GM18511 (cell line): ENCODE data around the gene NELFCD.
"Not testable (repeated sequence)": the region's sequence is repeated elsewhere in the genome, so short reads cannot be mapped to it uniquely, and the experiment has no call there.

Source experiments
- ATAC-seq: cut with Tn5 transposase; IDR thresholded peaks from one replicate; pipeline ENCODE4 v1.9.1; 2021; ENCODE audit warnings: mild to moderate bottlenecking, moderate library complexity; ENCODE audit not compliant: unreplicated experiment

The NELFCD gene

DNA sequence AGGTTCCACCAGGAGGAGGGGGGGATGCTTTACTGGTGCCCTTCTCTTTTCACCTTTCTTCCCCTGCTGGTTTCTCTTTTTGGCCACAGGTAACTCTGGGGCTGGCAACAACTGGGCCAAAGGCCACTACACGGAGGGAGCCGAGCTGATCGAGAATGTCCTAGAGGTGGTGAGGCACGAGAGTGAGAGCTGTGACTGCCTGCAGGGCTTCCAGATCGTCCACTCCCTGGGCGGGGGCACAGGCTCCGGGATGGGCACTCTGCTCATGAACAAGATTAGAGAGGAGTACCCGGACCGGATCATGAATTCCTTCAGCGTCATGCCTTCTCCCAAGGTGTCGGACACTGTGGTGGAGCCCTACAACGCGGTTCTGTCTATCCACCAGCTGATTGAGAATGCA lies 42.6 kb downstream of the NELFCD start:
- no peak for ATAC-seq

DNA sequence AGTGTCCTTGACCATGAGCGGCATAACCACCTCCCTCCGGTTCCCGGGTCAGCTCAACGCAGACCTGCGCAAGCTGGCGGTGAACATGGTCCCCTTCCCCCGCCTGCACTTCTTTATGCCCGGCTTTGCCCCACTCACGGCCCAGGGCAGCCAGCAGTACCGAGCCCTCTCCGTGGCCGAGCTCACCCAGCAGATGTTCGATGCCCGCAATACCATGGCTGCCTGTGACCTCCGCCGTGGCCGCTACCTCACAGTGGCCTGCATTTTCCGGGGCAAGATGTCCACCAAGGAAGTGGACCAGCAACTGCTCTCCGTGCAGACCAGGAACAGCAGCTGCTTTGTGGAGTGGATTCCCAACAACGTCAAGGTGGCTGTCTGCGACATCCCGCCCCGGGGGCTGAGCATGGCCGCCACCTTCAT lies 43.1 kb downstream of the NELFCD start:
- no peak for ATAC-seq

DNA sequence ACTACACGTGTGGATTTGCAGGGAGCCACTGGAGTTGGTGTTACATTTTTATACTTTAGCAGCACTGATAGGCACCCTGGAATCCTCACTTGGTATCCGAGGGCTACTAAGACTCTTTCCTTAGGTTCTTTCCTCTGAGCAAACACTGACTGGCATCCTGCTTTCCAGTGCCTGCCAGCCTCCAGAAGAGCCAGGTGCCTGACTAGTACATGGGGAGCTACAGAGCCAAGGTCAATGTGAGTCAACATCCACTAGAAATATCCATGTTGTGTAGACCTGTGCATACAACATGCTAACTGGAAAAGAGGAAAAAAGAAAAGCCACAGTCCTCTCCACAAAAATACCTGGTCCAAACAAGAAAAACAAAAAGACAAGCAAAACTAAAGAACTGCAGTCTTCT lies 44.0 kb downstream of the NELFCD start:
- no peak for ATAC-seq

DNA sequence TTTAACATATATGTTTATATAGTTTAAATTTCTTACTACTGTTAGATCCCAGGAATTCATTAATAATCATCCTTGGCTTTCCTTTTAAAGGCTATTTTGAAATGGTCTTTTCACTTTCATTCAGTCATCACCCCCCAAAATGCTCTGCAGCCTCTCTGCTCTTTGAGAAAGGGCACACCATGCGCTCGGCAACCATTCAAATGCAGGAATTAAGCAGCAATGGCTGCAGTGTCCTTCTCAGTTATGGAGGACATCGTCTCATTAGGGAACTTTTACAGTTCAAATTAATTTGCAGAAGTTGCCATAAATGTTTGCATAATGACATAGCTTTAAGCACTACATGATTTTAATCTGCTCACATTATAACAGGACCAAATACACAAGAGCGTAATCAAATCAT lies 44.5 kb downstream of the NELFCD start:
- ATAC-seq = no peak

DNA sequence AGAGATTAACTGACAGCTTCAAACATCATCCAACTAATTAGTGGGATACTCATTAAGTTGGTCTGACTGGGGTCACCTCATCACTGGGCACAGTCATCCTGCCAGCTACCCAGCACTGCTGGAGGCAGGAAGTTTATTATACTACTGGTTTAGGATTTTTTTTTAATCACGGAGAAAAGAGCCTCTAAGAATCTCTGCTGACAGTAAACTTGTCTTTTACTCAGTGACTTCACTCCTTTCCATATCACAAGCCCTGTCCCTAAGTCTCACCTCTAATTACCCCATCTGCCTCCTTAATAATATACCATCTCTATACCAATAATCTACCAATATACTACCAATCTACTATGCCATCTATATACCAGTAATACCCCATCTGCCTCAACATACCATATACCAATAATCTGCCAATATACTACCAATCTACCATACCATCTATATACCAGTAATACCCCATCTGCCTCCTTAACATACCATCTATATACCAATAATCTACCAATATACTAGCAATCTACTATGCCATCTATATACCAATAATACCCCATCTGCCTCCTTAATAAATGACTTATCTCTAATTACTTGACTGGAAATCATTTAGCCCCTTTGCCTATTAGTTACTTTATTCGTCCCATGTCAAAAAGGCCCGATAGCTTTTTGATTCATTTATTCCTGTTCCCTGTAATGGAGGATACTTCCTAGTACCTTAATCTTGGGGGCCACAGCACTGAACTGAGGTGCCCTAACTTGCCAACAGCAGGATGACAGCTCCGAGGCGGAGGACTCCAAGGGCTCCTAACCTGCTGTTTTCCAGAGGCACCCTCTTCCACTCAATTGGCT lies 46.1 kb downstream of the NELFCD start:
- no peak for ATAC-seq

DNA sequence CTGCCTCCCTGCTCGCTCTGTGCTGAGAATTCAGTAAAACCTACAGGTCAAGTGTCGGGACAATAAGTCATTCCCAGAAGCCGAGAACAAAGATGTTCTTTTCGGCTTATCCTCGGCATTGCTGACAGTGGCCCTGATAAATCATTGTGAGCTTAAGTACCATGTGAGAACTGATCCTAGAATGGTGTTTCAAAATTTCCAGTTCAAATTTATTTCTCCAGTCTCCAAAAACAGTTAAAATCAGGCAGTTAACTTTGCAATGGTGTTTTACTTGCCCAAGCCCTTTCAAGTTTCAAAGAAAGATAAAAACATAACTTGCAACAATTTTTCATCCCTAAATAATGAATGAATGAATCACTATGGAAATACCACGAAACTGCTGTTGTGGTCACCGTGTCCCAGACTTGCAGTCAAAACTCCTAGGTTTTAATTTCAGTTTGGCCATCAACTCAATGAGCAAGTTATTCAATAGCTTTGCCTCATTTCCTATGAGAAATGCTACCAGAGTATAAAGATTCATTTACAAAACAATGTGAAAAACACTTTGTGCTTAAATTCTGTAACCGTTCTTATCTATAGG lies 46.8 kb downstream of the NELFCD start:
- ATAC-seq = no peak

DNA sequence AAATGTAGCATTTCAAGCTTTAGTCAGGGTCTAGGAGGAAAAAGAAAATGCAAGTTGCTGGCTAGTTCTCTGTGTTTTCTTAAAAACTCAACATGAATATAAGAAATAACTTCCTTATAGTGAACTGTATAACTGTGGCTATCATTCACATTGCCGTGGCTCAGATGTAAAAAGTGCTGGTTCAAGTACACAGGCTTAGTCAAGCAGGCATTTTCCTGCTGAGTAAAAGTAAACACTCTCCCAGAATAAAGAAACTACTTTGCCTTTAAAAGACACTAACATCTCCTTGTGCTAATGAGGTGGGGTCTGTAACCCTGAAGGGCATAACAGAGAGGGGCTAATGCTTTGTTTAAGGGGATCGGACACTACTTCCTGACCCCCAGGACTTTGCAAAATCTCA lies 47.8 kb downstream of the NELFCD start:
- ATAC-seq = no peak

DNA sequence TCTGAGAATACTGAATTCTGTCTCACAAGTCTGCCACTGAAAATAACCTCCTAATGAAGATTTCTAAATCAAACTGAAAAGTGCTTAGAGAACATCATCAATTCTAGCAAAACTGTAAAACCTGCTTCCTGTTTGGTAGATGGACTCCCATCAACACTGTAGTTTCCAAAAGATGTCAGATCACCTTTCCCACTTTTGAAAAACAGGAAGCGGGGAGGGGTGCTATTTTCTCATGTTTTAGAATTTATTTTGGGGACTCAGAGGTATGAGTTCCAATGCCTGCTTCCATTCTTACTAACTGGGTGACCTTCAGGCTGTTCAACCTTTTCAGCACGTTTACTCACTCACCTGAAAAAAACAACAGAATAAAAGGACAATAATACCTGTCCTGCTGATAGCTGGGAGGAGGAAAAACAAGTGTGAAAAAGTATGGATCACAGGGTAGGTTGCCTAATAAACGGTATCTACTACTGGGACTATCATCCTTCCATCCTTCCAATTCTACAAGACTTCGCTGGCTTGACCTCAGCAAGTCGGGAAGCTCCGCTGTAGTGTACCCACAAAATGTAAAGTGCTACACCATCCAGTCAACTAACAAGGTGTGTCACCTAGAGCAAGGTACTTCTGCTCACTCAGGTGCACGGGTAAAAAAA lies 50.0 kb downstream of the NELFCD start:
- ATAC-seq = no peak

DNA sequence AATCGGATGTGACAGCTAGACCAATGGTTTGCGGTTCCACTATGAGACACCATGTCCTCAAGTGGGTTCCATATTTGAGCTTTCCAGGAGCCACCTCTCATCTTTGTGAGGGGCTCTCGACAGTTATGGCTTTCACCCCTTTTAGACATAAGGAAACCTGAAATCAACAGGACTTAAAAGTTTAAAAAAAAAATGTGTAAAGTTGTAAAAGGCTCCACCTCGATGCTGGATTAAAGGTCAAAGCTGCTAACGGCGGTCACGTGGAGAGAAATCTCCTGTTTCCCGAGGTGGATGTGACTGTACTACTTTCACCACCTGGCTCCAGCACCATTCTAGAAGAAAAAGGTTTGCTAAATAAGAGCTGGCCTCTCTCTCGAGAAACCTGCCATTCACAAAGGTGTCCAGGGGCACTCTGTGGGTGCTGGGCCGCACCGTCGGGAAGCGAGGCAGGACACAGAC lies 50.5 kb downstream of the NELFCD start:
- no peak for ATAC-seq

DNA sequence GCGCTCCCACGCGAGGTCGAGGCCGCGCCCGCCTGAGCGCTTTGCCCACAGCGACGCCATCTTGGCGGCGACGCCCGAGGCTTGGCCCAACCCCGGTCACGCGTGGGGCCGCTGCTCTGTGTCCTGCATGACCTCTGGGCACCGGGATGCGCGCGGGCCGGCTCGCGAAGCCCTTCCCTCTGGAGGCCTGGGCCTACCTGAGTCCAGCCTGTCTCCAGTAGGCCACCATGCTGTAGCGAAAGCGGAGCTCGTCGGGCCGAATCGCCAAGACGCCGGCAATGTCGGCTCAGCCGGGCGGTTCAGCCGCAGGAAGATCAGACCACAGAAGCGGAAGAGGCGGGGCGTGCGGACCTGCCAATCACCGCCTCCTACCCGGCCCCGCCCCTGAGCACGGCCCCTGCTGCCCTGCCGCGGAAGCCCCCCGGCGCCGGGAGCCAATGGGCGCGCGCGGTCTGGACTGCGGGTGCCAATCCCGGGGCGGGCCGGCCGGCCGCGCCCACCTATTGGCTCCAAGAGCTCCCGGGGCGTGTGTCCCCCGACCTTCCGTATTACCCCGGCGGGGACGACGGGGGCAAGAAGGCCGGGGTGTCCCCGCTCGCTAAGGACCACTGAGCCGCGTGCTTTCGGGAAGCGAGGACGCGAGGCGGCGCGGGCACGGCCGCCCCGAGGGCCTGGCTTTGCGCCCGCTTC lies 51.1 kb downstream of the NELFCD start, which contains the start of gene ATP5F1E:
Gene ATP5F1E (minus strand): TSS at position 313 of the 690 bp plus-strand sequence. CDS start 84 bp downstream, at position 229.
- peak; percentile 95 for ATAC-seq

DNA sequence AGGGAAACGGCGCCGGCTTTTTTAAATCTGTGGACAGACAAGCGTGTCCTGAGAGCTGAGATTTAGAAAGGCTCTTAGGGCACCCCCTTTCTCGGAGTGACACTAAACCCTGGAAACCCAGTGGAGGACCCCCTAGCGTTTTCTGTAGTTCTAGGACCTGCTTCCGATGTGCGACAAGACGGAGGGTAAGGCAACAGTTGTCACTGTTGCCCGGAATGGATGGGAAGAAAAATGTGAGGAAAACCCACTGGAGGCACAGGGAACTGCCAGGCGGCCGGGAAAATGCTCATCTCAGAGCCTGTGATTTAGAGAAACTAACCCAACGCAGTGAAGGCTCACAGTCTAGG lies 51.6 kb downstream of the NELFCD start:
- ATAC-seq = peak; percentile 41

DNA sequence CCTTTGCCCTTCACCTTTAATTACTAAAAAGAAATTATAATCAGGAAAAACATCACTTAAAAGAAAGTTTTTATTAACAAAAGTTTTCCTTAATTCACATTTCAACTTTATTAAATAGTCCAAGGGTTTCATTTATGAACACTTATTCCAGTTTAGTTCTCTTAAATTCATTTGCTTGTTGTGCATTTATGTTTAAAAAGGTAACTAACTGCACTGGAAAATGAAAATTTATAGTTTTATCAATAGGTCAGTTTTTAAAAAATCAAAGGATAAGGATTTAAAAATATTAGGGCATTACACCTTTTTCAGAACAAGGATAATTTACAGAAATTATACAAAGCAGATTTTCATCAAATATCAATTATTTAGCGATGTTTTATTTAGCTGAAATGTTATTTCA lies 52.0 kb downstream of the NELFCD start:
- no peak for ATAC-seq

DNA sequence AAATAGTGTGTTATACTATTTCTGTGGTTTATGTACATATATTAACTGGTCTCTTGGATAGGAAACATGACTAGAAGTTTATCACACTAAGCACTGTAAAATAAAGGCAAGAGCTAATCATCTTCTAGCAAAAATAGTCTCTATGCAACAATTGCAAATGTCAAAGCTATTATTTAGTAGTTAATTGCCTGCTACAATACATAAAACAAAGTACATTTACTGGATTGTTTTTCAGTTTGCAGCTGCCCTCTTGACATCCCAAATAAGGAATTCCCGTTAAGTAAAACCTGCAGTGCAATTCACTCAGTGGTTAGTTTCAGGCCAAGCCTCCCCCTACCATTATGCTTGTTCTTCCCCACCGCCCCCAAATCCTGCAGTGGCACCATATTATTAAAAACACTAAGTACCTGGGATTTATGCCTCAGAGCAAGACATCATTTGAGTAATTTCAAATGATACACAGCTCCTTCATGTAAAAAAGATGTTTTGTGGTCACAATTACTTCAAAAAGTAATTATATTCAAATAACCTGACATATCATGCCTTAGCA lies 52.6 kb downstream of the NELFCD start:
- no peak for ATAC-seq

DNA sequence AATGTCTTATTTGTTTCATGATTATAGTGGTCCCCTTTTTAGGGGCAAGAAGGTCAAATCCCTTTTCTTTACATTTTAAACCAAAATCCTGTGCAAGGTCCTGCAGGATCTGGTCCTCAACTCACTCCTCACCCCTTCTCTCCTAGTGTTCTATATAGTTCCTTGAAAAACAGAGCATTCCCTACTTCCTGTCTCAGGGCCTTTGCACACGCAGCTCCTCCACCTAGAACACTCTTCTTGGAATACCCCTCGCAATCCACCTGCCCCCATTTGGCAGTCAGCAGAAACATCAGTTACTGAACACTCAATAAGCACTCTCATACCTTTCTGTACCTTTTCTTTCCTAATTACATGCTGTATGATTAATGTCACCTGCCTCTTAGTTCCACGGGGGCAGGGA lies 54.3 kb downstream of the NELFCD start:
- no peak for ATAC-seq

DNA sequence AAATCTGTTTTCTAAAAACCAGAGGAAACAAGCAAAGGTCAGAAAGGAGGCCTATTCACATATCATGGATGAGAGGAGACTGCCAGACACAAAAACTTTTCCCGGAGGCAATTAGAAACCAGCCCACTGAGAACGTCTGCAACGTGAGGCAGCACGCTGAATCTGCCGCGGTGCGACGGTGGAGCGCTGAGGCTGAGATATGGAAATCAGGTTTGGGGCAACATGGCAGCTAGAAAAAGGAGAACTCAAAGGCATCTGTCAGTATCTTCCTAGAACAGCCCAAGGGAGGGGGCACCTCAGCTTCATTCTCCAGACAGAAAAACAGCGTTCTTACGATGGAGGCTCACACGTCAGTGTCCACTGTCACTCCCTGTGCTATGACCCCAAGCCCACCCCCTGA lies 56.3 kb downstream of the NELFCD start:
- ATAC-seq = no peak

DNA sequence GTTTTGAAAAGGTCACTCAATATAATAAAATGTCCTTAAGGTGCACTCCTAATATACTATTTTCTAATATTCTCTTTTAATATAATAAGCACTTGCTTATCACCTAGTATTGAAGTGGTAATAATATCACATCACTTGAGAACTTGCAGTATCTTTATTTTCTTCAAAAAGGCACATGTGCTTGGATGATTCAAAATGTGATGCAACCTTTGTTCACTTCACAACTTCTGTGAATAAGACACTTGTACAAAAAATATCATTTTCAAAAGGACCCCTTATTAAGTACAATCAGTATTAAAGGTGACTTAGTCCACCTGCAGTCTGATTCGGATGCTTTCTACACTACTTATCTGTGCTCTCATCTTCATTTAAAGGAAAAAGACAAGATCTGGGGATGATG lies 58.2 kb downstream of the NELFCD start:
- no peak for ATAC-seq

DNA sequence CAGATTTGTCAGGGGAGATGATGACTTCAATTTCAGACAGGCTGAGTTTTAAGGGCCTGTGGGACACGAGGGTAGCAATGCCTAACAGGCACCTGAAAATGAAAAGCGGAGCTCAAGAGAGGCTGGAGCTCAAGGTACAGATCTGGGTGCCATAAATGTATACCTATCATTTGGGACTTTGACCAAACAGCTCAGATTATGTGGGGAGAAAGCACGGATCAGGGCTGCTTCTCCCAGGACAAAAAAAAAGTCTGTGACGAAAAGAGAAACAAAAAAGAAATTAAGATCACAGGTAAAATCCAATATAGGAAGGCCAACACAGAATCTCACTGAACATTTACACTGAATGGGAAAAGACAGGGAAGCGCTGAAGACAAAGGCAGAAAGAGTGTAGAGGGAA lies 59.6 kb downstream of the NELFCD start:
- ATAC-seq = no peak

DNA sequence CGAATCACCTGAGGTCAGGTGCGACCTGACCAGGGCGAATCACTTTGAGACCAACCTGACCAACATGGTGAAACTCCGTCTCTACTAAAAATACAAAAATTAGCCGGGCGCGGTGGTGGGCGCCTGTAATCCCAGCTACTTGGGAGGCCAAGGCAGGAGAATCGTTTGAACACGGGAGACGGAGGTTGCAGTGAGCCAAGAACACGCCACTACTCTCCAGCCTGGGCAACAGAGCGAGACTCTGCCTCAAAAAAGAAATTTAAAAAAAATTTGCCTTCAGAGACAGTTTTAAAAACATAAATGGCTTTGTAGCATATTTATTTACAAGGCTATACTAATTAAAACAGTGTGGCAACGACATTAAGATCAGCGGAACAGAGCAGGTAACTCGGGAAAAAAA lies 60.4 kb downstream of the NELFCD start:
- not testable (repeated sequence) for ATAC-seq

DNA sequence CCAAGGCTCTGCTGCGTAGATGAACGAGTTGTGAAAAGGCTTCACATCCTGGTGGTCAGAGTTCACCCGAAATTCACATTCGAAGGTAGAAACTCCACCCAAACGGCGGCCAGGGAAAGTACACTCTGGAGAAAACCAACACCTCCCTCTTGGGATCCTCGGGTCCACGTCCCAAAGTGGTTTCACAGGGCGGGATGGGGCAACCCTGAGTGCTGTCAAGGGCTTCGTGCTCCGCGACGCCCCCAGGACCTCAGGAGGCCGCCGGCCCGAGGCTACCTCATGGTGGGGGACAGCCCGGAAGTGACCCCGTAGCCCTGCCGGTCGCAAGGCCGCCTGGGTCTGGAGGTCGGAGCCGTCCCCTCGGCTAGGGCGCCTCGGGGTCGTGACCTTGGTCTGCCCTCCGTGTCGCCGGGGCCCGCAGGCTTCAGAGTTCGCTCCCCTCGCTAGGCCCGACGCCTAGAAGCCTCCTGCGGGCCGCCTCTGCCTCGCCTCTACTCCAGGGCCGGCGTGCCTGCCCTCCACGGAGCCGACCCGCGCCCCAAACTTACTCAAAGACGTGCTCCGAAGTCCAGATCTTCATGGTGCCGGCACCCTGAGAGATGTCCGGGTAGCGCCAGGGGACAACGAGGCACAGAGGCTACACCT lies 61.2 kb downstream of the NELFCD start, which contains the start of gene PRELID3B:
Gene PRELID3B (minus strand): TSS at position 636 of the 645 bp plus-strand sequence. CDS start 56 bp downstream, at position 580.
- peak; percentile 32 for ATAC-seq
